ENCODE data around the gene FAM217A. TPM values are rescaled to one million over a fixed set of nuclear protein-coding genes. Genes with fewer than 3 reads are reported as not detected.

The FAM217A gene
- total RNA-seq, 1 experiment from 2014 or later, result not detected

GRCh38 chr6:4055420-4056041, 23.4 kb downstream of the FAM217A start:
- Histone ChIP-seq H3K4me3 (replicated peaks in 1 of 2; ENCODE audit: low read depth in 1 of 2, low read length in 2 of 2) (no peak overlapping the region), H3K9me3 (ENCODE audit: control insufficient read depth in 1 of 2, insufficient read depth in 1 of 2, low read depth in 1 of 2, low read length in 2 of 2) (no peaks in the 10 kb centered on the region), H4K20me1 (ENCODE audit: insufficient read depth) (peaks cover 8% of the 10 kb centered on the region; the same call in 1 of the 2 replicates), H3K9ac (ENCODE audit: low read length) (no peak overlapping the region), H3K4me2 (ENCODE audit: low read length) (no peak overlapping the region), H2AFZ (ENCODE audit: low read depth, low read length, poor library complexity, severe bottlenecking) (no peak overlapping the region), H3K27me3 (ENCODE audit: insufficient read depth, low read length) (no peaks in the 10 kb centered on the region), H3K79me2 (ENCODE audit: insufficient read depth, low read length) (peaks cover 38% of the 10 kb centered on the region), H3K4me1 (ENCODE audit: control insufficient read depth in 1 of 2, insufficient read depth in 2 of 2, low read length in 2 of 2) (peaks cover 0 to 21% of the 10 kb centered on the region in 2 experiments; a peak in 2 of 4 replicates), H3K27ac (ENCODE audit: low read depth, low read length) (no peak overlapping the region), H3K9me2 (ENCODE audit: insufficient read depth) (no peaks in the 10 kb centered on the region), H3K36me3 (ENCODE audit: control insufficient read depth in 1 of 2, insufficient read depth in 2 of 2, low read length in 2 of 2) (peaks cover 55 to 66% of the 10 kb centered on the region in 2 experiments)
- POLR2A ChIA-PET, result no interaction called here
- ATAC-seq, result peak; percentile 87
- no TSS peak for BruUV-seq (replicated peaks)
- TF ChIP-seq RAD21 (IDR thresholded peaks at IDR 0.05; ENCODE audit: low read depth), result peak; percentile 64
- no peak for TF ChIP-seq ELF1 (IDR thresholded peaks at IDR 0.05; ENCODE audit: borderline replicate concordance, low read depth)
- TF ChIP-seq CTCF (IDR thresholded peaks at IDR 0.05 in 2 of 3, conservative IDR thresholded peaks at IDR 0.05 in 1 of 3; ENCODE audit: borderline replicate concordance in 1 of 3, insufficient read depth in 1 of 3, low read depth in 2 of 3, low read length in 2 of 3), result peak; percentile 35 to 54 (median 43); a peak in 5 of 6 replicates
- CTCF ChIA-PET, result interaction anchor here (1.7 to 2.8 kb wide), 2 partner anchors 100 to 155 kb away, joined by 7 to 13 read pairs; no protein-coding TSS in a partner anchor
- peak; percentile 21 for DNase-seq (ENCODE audit: low read depth, low spot score)
- RAD21 ChIA-PET (ENCODE audit: low non-redundant PET in 1 of 2, low total read pairs in 2 of 2, uncharacterized antibody in 2 of 2, unreplicated experiment in 2 of 2), result no interaction called here
- intact Hi-C loops (cut with micrococcal nuclease), result loop anchor here (1.0 to 5.0 kb wide), 2 partner anchors 101 to 157 kb away; no protein-coding TSS in a partner anchor

- DNase-seq (ENCODE audit: low read depth, low spot score) (no peak), ATAC-seq (no peak)
- peaks cover 53% of the 10 kb centered on the region for H3K79me2 ChIP-seq (ENCODE audit: insufficient read depth, low read length)
- CTCF ChIA-PET, result no interaction called here
- intact Hi-C loops (cut with micrococcal nuclease), result no loop called here
- no TSS peak for BruUV-seq (replicated peaks)
- no peaks in the 10 kb centered on the region for H3K9me2 ChIP-seq (ENCODE audit: insufficient read depth)
- H3K9ac ChIP-seq (ENCODE audit: low read length), result no peak overlapping the region
- peaks cover 11% of the 10 kb centered on the region; the same call in 1 of the 2 replicates for H4K20me1 ChIP-seq (ENCODE audit: insufficient read depth)
- no peaks in the 10 kb centered on the region for H3K9me3 ChIP-seq (ENCODE audit: control insufficient read depth in 1 of 2, insufficient read depth in 1 of 2, low read depth in 1 of 2, low read length in 2 of 2)
- H3K4me2 ChIP-seq (ENCODE audit: low read length), result no peak overlapping the region
- H2AFZ ChIP-seq (ENCODE audit: low read depth, low read length, poor library complexity, severe bottlenecking), result no peak overlapping the region
- H3K27me3 ChIP-seq (ENCODE audit: insufficient read depth, low read length), result no peaks in the 10 kb centered on the region
- no peak overlapping the region for H3K27ac ChIP-seq (ENCODE audit: low read depth, low read length)
- RAD21 ChIA-PET (ENCODE audit: low non-redundant PET in 1 of 2, low total read pairs in 2 of 2, uncharacterized antibody in 2 of 2, unreplicated experiment in 2 of 2), result no interaction called here
- no peak overlapping the region for H3K4me3 ChIP-seq (replicated peaks in 1 of 2; ENCODE audit: low read depth in 1 of 2, low read length in 2 of 2)
- no peaks in the 10 kb centered on the region for H3K4me1 ChIP-seq (ENCODE audit: control insufficient read depth in 1 of 2, insufficient read depth in 2 of 2, low read length in 2 of 2)
- POLR2A ChIA-PET, result no interaction called here
- H3K36me3 ChIP-seq (ENCODE audit: control insufficient read depth in 1 of 2, insufficient read depth in 2 of 2, low read length in 2 of 2), result peaks cover 54 to 66% of the 10 kb centered on the region in 2 experiments
- TF ChIP-seq SIN3A (IDR thresholded peaks at IDR 0.05; ENCODE audit: low read depth), result no peak
- no peak for TF ChIP-seq CTCF (IDR thresholded peaks at IDR 0.05 in 2 of 3, conservative IDR thresholded peaks at IDR 0.05 in 1 of 3; ENCODE audit: borderline replicate concordance in 1 of 3, insufficient read depth in 1 of 3, low read depth in 2 of 3, low read length in 2 of 3)
- no peak for TF ChIP-seq POLR2AphosphoS5 (IDR thresholded peaks at IDR 0.05; ENCODE audit: low read depth, low read length)
- TF ChIP-seq EZH2phosphoT487 (IDR thresholded peaks at IDR 0.05; ENCODE audit: borderline replicate concordance), result no peak
- TF ChIP-seq CBX3 (IDR thresholded peaks at IDR 0.05; ENCODE audit: low read depth), result no peak
- TF ChIP-seq EZH2 (IDR thresholded peaks at IDR 0.05), result no peak
- TF ChIP-seq MAX (IDR thresholded peaks at IDR 0.05), result no peak
- TF ChIP-seq RAD21 (IDR thresholded peaks at IDR 0.05; ENCODE audit: low read depth), result no peak
- no peak for TF ChIP-seq ELF1 (IDR thresholded peaks at IDR 0.05; ENCODE audit: borderline replicate concordance, low read depth)
- TF ChIP-seq ZFX (IDR thresholded peaks at IDR 0.05), result no peak
- no peak for TF ChIP-seq SP1 (IDR thresholded peaks at IDR 0.05; ENCODE audit: low read depth)
- no peak for TF ChIP-seq EGR1 (IDR thresholded peaks at IDR 0.05; ENCODE audit: low read depth)
- no peak for TF ChIP-seq ATF3 (IDR thresholded peaks at IDR 0.05)
- TF ChIP-seq JUND (IDR thresholded peaks at IDR 0.05), result no peak
- no peak for TF ChIP-seq ZNF274 (IDR thresholded peaks at IDR 0.05; ENCODE audit: low read depth, low read length)
Observed at GRCh38 chr6:4049246-4049645, 29.7 kb downstream of the FAM217A start.
